GM23338 (cell line): ENCODE measurements around the gene WBP2NL. TPM values are rescaled to one million over a fixed set of nuclear protein-coding genes. Genes with fewer than 3 reads are reported as not detected.

Experiments used
- ATAC-seq: fragments of 200-7000 bp; cut with Tn5 transposase; 3 replicates; pipeline ENCODE4 v1.9.1; 2020
- DNase-seq: peaks from one replicate; pipeline ENCODE4 v3.0.0-alpha.2; 2015; ENCODE audit warnings: low spot score
- H2AFZ ChIP-seq: fragments of 200-600 bp; sonication (generic); 2 replicates; pipeline ENCODE4 v1.8.0; 2016; ENCODE audit warnings: antibody characterized with exemption, mild to moderate bottlenecking, moderate library complexity
- H3F3A ChIP-seq: fragments of 200-600 bp; sonication (generic); replicated peaks from 2 replicates; pipeline ENCODE4 v1.8.0; 2017; ENCODE audit warnings: antibody characterized with exemption, mixed run types, low read depth
- H3K27ac ChIP-seq: fragments of 200-600 bp; sonication (generic); 2 replicates; pipeline ENCODE4 v1.6.1; 2016; ENCODE audit warnings: low read depth
- H3K27me3 ChIP-seq: fragments of 200-600 bp; sonication (generic); 2 replicates; pipeline ENCODE4 v1.8.0; 2016; ENCODE audit warnings: mild to moderate bottlenecking, mixed run types, moderate library complexity; ENCODE audit not compliant: insufficient read depth
- H3K36me3 ChIP-seq: fragments of 200-600 bp; sonication (generic); 2 replicates; pipeline ENCODE4 v1.8.0; 2016; ENCODE audit warnings: mild to moderate bottlenecking; ENCODE audit not compliant: insufficient read depth
- H3K4me1 ChIP-seq: fragments of 200-600 bp; sonication (generic); 2 replicates; pipeline ENCODE4 v1.8.0; 2016; ENCODE audit warnings: mild to moderate bottlenecking, moderate library complexity; ENCODE audit not compliant: insufficient read depth
- H3K4me2 ChIP-seq: fragments of 200-600 bp; sonication (generic); 2 replicates; pipeline ENCODE4 v1.7.1; 2017; ENCODE audit warnings: mixed run types
- H3K4me3 ChIP-seq: fragments of 200-600 bp; sonication (generic); 2 replicates; pipeline ENCODE4 v1.6.1; 2016; ENCODE audit warnings: mixed run types
- H3K79me2 ChIP-seq: fragments of 200-600 bp; sonication (generic); replicated peaks from 2 replicates; pipeline ENCODE4 v1.8.0; 2017; ENCODE audit warnings: mild to moderate bottlenecking; ENCODE audit not compliant: insufficient read depth
- H3K9me2 ChIP-seq: fragments of 200-600 bp; sonication (generic); 2 replicates; pipeline ENCODE4 v1.8.0; 2017; ENCODE audit not compliant: insufficient read depth
- H4K20me1 ChIP-seq: fragments of 200-600 bp; sonication (generic); replicated peaks from 2 replicates; pipeline ENCODE4 v1.8.0; 2017; ENCODE audit warnings: mild to moderate bottlenecking; ENCODE audit not compliant: insufficient read depth
- H3K27ac Mint-ChIP-seq: 2 replicates; pipeline ENCODE4 v1.8.0; 2020; ENCODE audit warnings: inconsistent platforms, mild to moderate bottlenecking, moderate library complexity, mixed read lengths
- H3K27me3 Mint-ChIP-seq: 3 replicates; pipeline ENCODE4 v1.8.0; 2022; ENCODE audit warnings: low read depth, mild to moderate bottlenecking, moderate library complexity, mixed read lengths, inconsistent platforms; ENCODE audit not compliant: insufficient read depth, poor library complexity
- H3K36me3 Mint-ChIP-seq: 3 replicates; pipeline ENCODE4 v1.8.0; 2021; ENCODE audit warnings: low read depth, mild to moderate bottlenecking, inconsistent platforms, moderate library complexity, mixed read lengths
- H3K4me1 Mint-ChIP-seq: 3 replicates; pipeline ENCODE4 v1.8.0; 2020; ENCODE audit warnings: mild to moderate bottlenecking, inconsistent platforms, mixed read lengths
- H3K4me3 Mint-ChIP-seq: 3 replicates; pipeline ENCODE4 v1.8.0; 2021; ENCODE audit warnings: moderate library complexity, mild to moderate bottlenecking, inconsistent platforms, mixed read lengths
- H3K9me3 Mint-ChIP-seq: 3 replicates; pipeline ENCODE4 v1.8.0; 2020; ENCODE audit warnings: moderate library complexity, mild to moderate bottlenecking, inconsistent platforms, mixed read lengths
- CTCF ChIP-seq, 2 experiments: fragments of 200-600 bp in 1 of 2; sonication (generic) in 1 of 2; conservative IDR thresholded peaks; 2 replicates each; pipeline versions ENCODE4 v1.5.1 to v1.6.1; 2016 to 2017; ENCODE audit warnings: antibody characterized with exemption in 2 of 2, low read depth in 2 of 2, mild to moderate bottlenecking in 2 of 2, moderate library complexity in 1 of 2
- ETS1 ChIP-seq: IDR thresholded peaks from 2 replicates; pipeline ENCODE4 v1.6.1; 2016; ENCODE audit warnings: antibody characterized with exemption
- EZH2 ChIP-seq: fragments of 200-600 bp; sonication (generic); IDR thresholded peaks from one replicate; pipeline ENCODE4 v1.8.0; 2017; ENCODE audit warnings: antibody characterized with exemption, mild to moderate bottlenecking, low read depth; ENCODE audit not compliant: unreplicated experiment
- EZH2phosphoT487 ChIP-seq: fragments of 200-600 bp; sonication (generic); IDR thresholded peaks from one replicate; pipeline ENCODE4 v1.8.1; 2018; ENCODE audit warnings: antibody characterized with exemption; ENCODE audit not compliant: unreplicated experiment
- JUNB ChIP-seq: IDR thresholded peaks from one replicate; pipeline ENCODE4 v1.6.1; 2016; ENCODE audit warnings: antibody characterized with exemption; ENCODE audit not compliant: unreplicated experiment
- STAT1 ChIP-seq: IDR thresholded peaks from one replicate; pipeline ENCODE4 v1.6.1; 2016; ENCODE audit warnings: antibody characterized with exemption; ENCODE audit not compliant: unreplicated experiment
- ZNF114 ChIP-seq: fragments of 250-450 bp; sonication (Bioruptor Pico); IDR thresholded peaks from 2 replicates; pipeline ENCODE4 v1.5.0; 2020; ENCODE audit warnings: mild to moderate bottlenecking, moderate library complexity
- ZNF331 ChIP-seq: fragments of 250-450 bp; sonication (Bioruptor Pico); IDR thresholded peaks from 2 replicates; pipeline ENCODE4 v1.5.0; 2020; ENCODE audit warnings: low read depth, mild to moderate bottlenecking, moderate library complexity
- ZNF462 ChIP-seq: fragments of 250-450 bp; sonication (Bioruptor Pico); IDR thresholded peaks from 2 replicates; pipeline ENCODE4 v1.5.0; 2020; ENCODE audit warnings: mild to moderate bottlenecking, moderate library complexity
- polyA plus RNA-seq: library from polyadenylated mRNA; unstranded; fragments of >200 nt; fragmentation: Nextera tagmentation; extraction: Ambion mirVana; gene quantifications from 2 replicates; pipeline ENCODE4 v1.2.1, GENCODE V29; 2016
- total RNA-seq: library from RNA; depleted of rRNA; stranded (reverse); fragments of >200 nt; shearing (Covaris generic); gene quantifications from 2 replicates; pipeline ENCODE4 v1.2.3, GENCODE V29; 2014

The WBP2NL gene
- total and polyA plus RNA-seq, 2 experiments from 2014 or later, result 0.14 TPM; not detected in 1

- no peak overlapping the region for H3K27ac Mint-ChIP-seq
- peaks cover 14% of the 10 kb centered on the region for H3K4me1 Mint-ChIP-seq
- no peak for TF ChIP-seq STAT1
- TF ChIP-seq CTCF (conservative IDR thresholded peaks at IDR 0.05; ENCODE audit: low read depth in 2 of 2), result no peak
- no peak for TF ChIP-seq ZNF462 (CRISPR knock-in tag)
- TF ChIP-seq ZNF331 (CRISPR knock-in tag), result no peak
- TF ChIP-seq EZH2, result no peak
- no peak for TF ChIP-seq EZH2phosphoT487
- no peak for TF ChIP-seq ETS1
- no peak for TF ChIP-seq JUNB
- no peak for TF ChIP-seq ZNF114 (CRISPR knock-in tag)
- Histone ChIP-seq H3K9me2 (no peaks in the 10 kb centered on the region), H3K36me3 (no peaks in the 10 kb centered on the region), H3K4me2 (no peak overlapping the region), H3K27me3 (peaks cover 30% of the 10 kb centered on the region), H3K79me2 (no peaks in the 10 kb centered on the region), H3F3A (0 out of 2 replicates have a peak, but pooled peaks cover 4% of the 10 kb centered on the region), H2AFZ (no peak overlapping the region), H3K27ac (no peak overlapping the region), H3K4me3 (no peak overlapping the region), H4K20me1 (no peaks in the 10 kb centered on the region), H3K4me1 (no peaks in the 10 kb centered on the region; the same call in 1 of the 2 replicates)
- ATAC-seq (no peak), DNase-seq (no peak)
- H3K36me3 Mint-ChIP-seq, result no peaks in the 10 kb centered on the region
- H3K27me3 Mint-ChIP-seq, result peaks cover 35% of the 10 kb centered on the region
- H3K4me3 Mint-ChIP-seq, result no peak overlapping the region
- peaks cover 2% of the 10 kb centered on the region; the same call in 1 of the 3 replicates for H3K9me3 Mint-ChIP-seq
These were observed 27.2 kb upstream of the WBP2NL start for GRCh38 chr22:41971431-41971830.
